PFSK-1 (cell line): Measurements from ENCODE around the gene ZC3H7A.

Source experiments
- FOXP2 ChIP-seq: optimal IDR thresholded peaks from 2 replicates; pipeline ENCODE3; 2011; ENCODE audit warnings: borderline replicate concordance, control low read depth, inconsistent platforms; ENCODE audit not compliant: insufficient read depth; ENCODE audit errors: extremely low read length, extremely low read depth
- POLR2AphosphoS5 ChIP-seq: IDR thresholded peaks from 2 replicates; pipeline ENCODE4 v1.6.1; 2012; ENCODE audit warnings: low read depth, mild to moderate bottlenecking, control low read depth, low read length, moderate library complexity
- SIN3A ChIP-seq: IDR thresholded peaks from 2 replicates; pipeline ENCODE4 v1.6.1; 2012; ENCODE audit warnings: mild to moderate bottlenecking, low read length, moderate library complexity, borderline replicate concordance; ENCODE audit not compliant: insufficient read depth
- TAF1 ChIP-seq: IDR thresholded peaks from 2 replicates; pipeline ENCODE4 v1.6.1; 2012; ENCODE audit warnings: low read length, control low read depth, borderline replicate concordance; ENCODE audit not compliant: insufficient read depth
- TF ChIP-seq, protein P1 (sequence below), 2 experiments: IDR thresholded peaks; 2 replicates each; pipeline versions ENCODE4 v1.6.1 to v1.8.0; 2011 to 2012; ENCODE audit warnings: low read depth in 2 of 2, low read length in 2 of 2, control low read depth in 1 of 2, inconsistent platforms in 1 of 2, mild to moderate bottlenecking in 1 of 2, moderate library complexity in 1 of 2; ENCODE audit not compliant: insufficient read depth in 1 of 2

Gene ZC3H7A

GRCh38 chr16:11737713-11738112, 59.3 kb downstream of the ZC3H7A start:
- TF ChIP-seq FOXP2 = no peak
- TF ChIP-seq TAF1 = no peak
- TF ChIP-seq, protein P1, sequence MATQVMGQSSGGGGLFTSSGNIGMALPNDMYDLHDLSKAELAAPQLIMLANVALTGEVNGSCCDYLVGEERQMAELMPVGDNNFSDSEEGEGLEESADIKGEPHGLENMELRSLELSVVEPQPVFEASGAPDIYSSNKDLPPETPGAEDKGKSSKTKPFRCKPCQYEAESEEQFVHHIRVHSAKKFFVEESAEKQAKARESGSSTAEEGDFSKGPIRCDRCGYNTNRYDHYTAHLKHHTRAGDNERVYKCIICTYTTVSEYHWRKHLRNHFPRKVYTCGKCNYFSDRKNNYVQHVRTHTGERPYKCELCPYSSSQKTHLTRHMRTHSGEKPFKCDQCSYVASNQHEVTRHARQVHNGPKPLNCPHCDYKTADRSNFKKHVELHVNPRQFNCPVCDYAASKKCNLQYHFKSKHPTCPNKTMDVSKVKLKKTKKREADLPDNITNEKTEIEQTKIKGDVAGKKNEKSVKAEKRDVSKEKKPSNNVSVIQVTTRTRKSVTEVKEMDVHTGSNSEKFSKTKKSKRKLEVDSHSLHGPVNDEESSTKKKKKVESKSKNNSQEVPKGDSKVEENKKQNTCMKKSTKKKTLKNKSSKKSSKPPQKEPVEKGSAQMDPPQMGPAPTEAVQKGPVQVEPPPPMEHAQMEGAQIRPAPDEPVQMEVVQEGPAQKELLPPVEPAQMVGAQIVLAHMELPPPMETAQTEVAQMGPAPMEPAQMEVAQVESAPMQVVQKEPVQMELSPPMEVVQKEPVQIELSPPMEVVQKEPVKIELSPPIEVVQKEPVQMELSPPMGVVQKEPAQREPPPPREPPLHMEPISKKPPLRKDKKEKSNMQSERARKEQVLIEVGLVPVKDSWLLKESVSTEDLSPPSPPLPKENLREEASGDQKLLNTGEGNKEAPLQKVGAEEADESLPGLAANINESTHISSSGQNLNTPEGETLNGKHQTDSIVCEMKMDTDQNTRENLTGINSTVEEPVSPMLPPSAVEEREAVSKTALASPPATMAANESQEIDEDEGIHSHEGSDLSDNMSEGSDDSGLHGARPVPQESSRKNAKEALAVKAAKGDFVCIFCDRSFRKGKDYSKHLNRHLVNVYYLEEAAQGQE (IDR thresholded peaks at IDR 0.05; ENCODE audit: insufficient read depth in 1 of 2, low read depth in 2 of 2, low read length in 2 of 2) = no peak
- no peak for TF ChIP-seq SIN3A
- TF ChIP-seq POLR2AphosphoS5 = no peak

DNA sequence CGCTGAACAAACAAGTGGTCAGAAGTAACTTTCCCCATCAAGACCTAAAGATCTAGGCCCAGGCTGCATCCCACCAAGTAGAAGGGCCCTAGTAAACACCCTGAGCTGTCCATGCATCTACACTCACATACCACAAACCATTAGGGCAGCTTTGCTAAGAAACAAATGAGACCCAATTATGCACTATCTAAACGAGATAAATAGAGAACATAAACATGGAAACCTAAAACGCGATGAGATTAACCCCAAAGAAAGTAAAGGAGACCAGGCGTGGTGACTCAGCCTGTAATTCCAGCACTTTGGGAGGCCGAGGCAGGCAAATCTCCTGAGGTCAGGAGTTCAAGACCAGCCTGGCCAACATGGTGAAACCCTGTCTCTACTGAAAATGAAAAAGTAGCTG, 60.2 kb downstream of the ZC3H7A start:
- TF ChIP-seq TAF1 (no peak), FOXP2 (no peak), SIN3A (no peak), POLR2AphosphoS5 (no peak)
- TF ChIP-seq, protein P1 (IDR thresholded peaks at IDR 0.05; ENCODE audit: insufficient read depth in 1 of 2, low read depth in 2 of 2, low read length in 2 of 2) = no peak

GRCh38 chr16:11735787-11736186, 61.3 kb downstream of the ZC3H7A start:
- TF ChIP-seq TAF1 (no peak), POLR2AphosphoS5 (no peak), FOXP2 (no peak), SIN3A (no peak)
- TF ChIP-seq, protein P1 (IDR thresholded peaks at IDR 0.05; ENCODE audit: insufficient read depth in 1 of 2, low read depth in 2 of 2, low read length in 2 of 2) = no peak

DNA sequence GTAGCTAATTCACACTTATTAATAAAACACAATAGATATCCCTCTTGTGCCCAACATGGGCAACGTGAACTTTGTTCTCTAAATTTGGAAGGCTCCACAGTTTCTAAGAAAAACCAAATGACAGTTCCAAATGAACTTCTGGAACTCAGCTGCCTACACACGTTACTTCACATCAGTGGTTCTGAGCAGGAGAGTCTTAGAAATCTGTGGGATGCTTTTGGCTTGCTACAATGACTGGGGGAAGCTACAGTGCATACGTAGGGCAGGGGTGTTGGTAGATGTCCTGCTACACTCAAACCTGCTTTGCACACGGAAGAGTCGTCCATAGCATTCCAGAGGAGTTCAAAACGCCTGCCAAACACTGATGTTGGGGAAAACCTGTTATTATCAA, 62.4 kb downstream of the ZC3H7A start:
- TF ChIP-seq, protein P1 (IDR thresholded peaks at IDR 0.05; ENCODE audit: insufficient read depth in 1 of 2, low read depth in 2 of 2, low read length in 2 of 2) = no peak
- TF ChIP-seq TAF1 = no peak

DNA sequence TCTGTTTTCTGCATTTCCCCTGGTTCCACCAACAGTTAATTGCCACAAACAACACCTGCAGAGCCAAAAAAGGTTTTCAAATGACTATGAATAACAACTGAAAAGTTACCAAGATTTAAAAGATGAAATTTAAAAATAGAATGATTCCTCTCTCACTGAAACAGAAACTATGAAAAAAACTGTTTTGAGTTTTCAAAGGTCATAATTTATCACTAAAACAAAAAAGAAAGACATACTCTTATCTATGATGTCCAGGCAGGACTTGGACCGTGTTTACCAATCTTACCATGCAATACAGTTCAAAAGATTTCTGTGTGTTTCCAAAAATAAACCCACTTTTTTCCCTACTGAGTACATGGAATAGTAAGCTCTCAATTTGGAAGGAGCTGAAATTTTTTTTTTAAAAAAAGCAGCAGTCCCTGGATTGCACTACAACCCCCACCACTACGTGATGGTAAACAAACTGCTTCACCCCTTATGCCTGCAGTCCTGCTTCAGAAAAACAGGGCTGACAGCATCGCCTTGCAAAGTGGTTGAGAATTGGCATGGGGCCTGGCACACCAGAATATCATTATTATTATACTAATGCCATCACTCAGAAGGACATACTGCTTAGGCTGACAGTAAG, 62.9 kb downstream of the ZC3H7A start:
- TF ChIP-seq FOXP2 (no peak), SIN3A (no peak), POLR2AphosphoS5 (no peak), TAF1 (no peak)
- TF ChIP-seq, protein P1 (IDR thresholded peaks at IDR 0.05; ENCODE audit: insufficient read depth in 1 of 2, low read depth in 2 of 2, low read length in 2 of 2) = no peak
